Smooth muscle cell (in vitro differentiated cells): ENCODE measurements around the gene PRKN. TPM values are rescaled to one million over a fixed set of nuclear protein-coding genes. Genes with fewer than 3 reads are reported as not detected.

Source experiments
- DNase-seq: peaks from one replicate; lab custom pipeline; 2025; ENCODE audit not compliant: unreplicated experiment; lab: John Stamatoyannopoulos, UW
- H2AFZ ChIP-seq: fragments of 200-600 bp; sonication (generic); 2 replicates; pipeline ENCODE4 v1.6.0; 2016; ENCODE audit warnings: antibody characterized with exemption, low read depth, mild to moderate bottlenecking
- H3F3A ChIP-seq: fragments of 200-600 bp; sonication (generic); 2 replicates; pipeline ENCODE4 v1.6.0; 2017; ENCODE audit warnings: antibody characterized with exemption, low read depth
- H3K27ac ChIP-seq: fragments of 200-600 bp; sonication (generic); 2 replicates; pipeline ENCODE4 v1.5.1; 2016; ENCODE audit warnings: low read depth, mild to moderate bottlenecking
- H3K27me3 ChIP-seq: fragments of 200-600 bp; sonication (generic); 2 replicates; pipeline ENCODE4 v1.6.1; 2016; ENCODE audit warnings: low read depth, mild to moderate bottlenecking
- H3K36me3 ChIP-seq: fragments of 200-600 bp; sonication (generic); 2 replicates; pipeline ENCODE4 v1.5.1; 2016; ENCODE audit warnings: low read depth
- H3K4me1 ChIP-seq: fragments of 200-600 bp; sonication (generic); 2 replicates; pipeline ENCODE4 v1.5.1; 2016; ENCODE audit warnings: low read depth
- H3K4me2 ChIP-seq: fragments of 200-600 bp; sonication (generic); 2 replicates; pipeline ENCODE4 v1.6.0; 2016; ENCODE audit warnings: mild to moderate bottlenecking
- H3K4me3 ChIP-seq: fragments of 200-600 bp; sonication (generic); 2 replicates; pipeline ENCODE4 v1.5.1; 2016; ENCODE audit warnings: mild to moderate bottlenecking
- H3K79me2 ChIP-seq: fragments of 200-600 bp; sonication (generic); 2 replicates; pipeline ENCODE4 v1.6.0; 2016; ENCODE audit warnings: low read depth, mild to moderate bottlenecking
- H3K9ac ChIP-seq: fragments of 200-600 bp; sonication (generic); 2 replicates; pipeline ENCODE4 v1.6.0; 2016; ENCODE audit warnings: low read depth
- H3K9me3 ChIP-seq: fragments of 200-600 bp; sonication (generic); replicated peaks from 2 replicates; pipeline ENCODE4 v1.5.1; 2016; ENCODE audit warnings: low read depth
- H4K20me1 ChIP-seq: fragments of 200-600 bp; sonication (generic); 2 replicates; pipeline ENCODE4 v1.6.0; 2016; ENCODE audit warnings: low read depth
- CTCF ChIP-seq: fragments of 200-600 bp; sonication (generic); IDR thresholded peaks from 2 replicates; pipeline ENCODE4 v1.5.1; 2017; ENCODE audit warnings: borderline replicate concordance, mild to moderate bottlenecking, antibody characterized with exemption; ENCODE audit not compliant: insufficient read depth, poor library complexity, severe bottlenecking
- WGBS: methylation state at CpG from one replicate; pipeline ENCODE4 v1.1.7; 2016; ENCODE audit warnings: low lambda C conversion rate; 5-methylcytosine and 5-hydroxymethylcytosine counted together
- polyA plus RNA-seq: library from polyadenylated mRNA; unstranded; fragments of >200 nt; fragmentation: Nextera tagmentation; extraction: Ambion mirVana; gene quantifications from 2 replicates; pipeline ENCODE4 v1.2.1, GENCODE V29; 2016
- total RNA-seq: library from RNA; depleted of rRNA; stranded (reverse); fragments of >200 nt; gene quantifications from 2 replicates; pipeline ENCODE4 v1.2.3, GENCODE V29; 2014

The PRKN gene
- total and polyA plus RNA-seq, 2 experiments from 2014 or later, result 0.81 to 5.1 TPM

- TF ChIP-seq CTCF, result no peak
- DNase-seq, result no peak
- WGBS, result 94% methylated on average over 2 of the region's 2 CpGs
- Histone ChIP-seq H4K20me1 (no peaks in the 10 kb centered on the region), H3K4me2 (no peak overlapping the region), H3K4me1 (no peaks in the 10 kb centered on the region), H3K27me3 (no peaks in the 10 kb centered on the region), H2AFZ (no peak overlapping the region), H3K4me3 (no peak overlapping the region), H3K79me2 (no peaks in the 10 kb centered on the region), H3K27ac (no peak overlapping the region), H3F3A (no peaks in the 10 kb centered on the region), H3K9ac (no peak overlapping the region), H3K9me3 (no peaks in the 10 kb centered on the region), H3K36me3 (no peaks in the 10 kb centered on the region)
Observed at GRCh38 chr6:161347125-161347524, 1380.4 kb downstream of the PRKN start.

DNA sequence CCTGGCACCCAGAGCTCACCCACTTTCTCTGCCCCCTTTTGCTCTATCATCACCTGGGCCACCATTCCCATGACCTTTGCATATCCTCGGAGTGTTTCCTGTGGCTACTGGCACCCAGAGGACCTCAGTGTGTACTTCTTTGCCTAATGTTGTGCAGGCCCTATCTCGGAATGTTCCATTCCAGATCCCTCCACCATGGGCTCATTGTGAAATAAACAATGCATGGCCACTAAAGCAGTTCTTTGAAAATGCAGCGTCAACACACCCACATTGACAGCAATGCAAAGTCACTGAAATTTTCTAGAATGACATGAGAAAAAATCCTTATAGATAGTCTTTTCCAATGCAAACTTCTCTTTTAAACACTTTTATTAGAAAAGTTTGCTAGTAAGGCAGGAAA, 1380.8 kb downstream of the PRKN start:
- no peak overlapping the region for H3K4me3 ChIP-seq
- no peaks in the 10 kb centered on the region for H3K4me1 ChIP-seq
- H3K9ac ChIP-seq, result no peak overlapping the region
- no peak overlapping the region for H3K27ac ChIP-seq
- H3K4me2 ChIP-seq, result no peak overlapping the region
- no peaks in the 10 kb centered on the region for H3K79me2 ChIP-seq
- H4K20me1 ChIP-seq, result no peaks in the 10 kb centered on the region
- TF ChIP-seq CTCF, result no peak
- no peak overlapping the region for H2AFZ ChIP-seq
- no peaks in the 10 kb centered on the region for H3K36me3 ChIP-seq
- no peaks in the 10 kb centered on the region for H3K27me3 ChIP-seq
- no peaks in the 10 kb centered on the region for H3F3A ChIP-seq
- 70% methylated on average over 3 of the region's 3 CpGs for WGBS
- H3K9me3 ChIP-seq, result no peaks in the 10 kb centered on the region
- DNase-seq, result no peak

- TF ChIP-seq CTCF, result no peak
- H3K4me2 ChIP-seq, result no peak overlapping the region
- no peaks in the 10 kb centered on the region for H3F3A ChIP-seq
- no peaks in the 10 kb centered on the region for H3K79me2 ChIP-seq
- no peaks in the 10 kb centered on the region for H3K27me3 ChIP-seq
- H2AFZ ChIP-seq, result no peak overlapping the region
- 88% methylated on average over 3 of the region's 3 CpGs for WGBS
- no peaks in the 10 kb centered on the region for H3K4me1 ChIP-seq
- H4K20me1 ChIP-seq, result no peaks in the 10 kb centered on the region
- H3K27ac ChIP-seq, result no peak overlapping the region
- H3K36me3 ChIP-seq, result no peaks in the 10 kb centered on the region
- no peak for DNase-seq
- no peak overlapping the region for H3K9ac ChIP-seq
- H3K9me3 ChIP-seq, result no peaks in the 10 kb centered on the region
- no peak overlapping the region for H3K4me3 ChIP-seq
Observed at GRCh38 chr6:161344626-161345025, 1382.9 kb downstream of the PRKN start.

- no peak for TF ChIP-seq CTCF
- no peak overlapping the region for H3K27ac ChIP-seq
- H3K9me3 ChIP-seq, result no peaks in the 10 kb centered on the region
- no peaks in the 10 kb centered on the region for H4K20me1 ChIP-seq
- H3K36me3 ChIP-seq, result no peaks in the 10 kb centered on the region
- H3K4me1 ChIP-seq, result no peaks in the 10 kb centered on the region
- no peak overlapping the region for H2AFZ ChIP-seq
- no peaks in the 10 kb centered on the region for H3F3A ChIP-seq
- H3K9ac ChIP-seq, result no peak overlapping the region
- H3K4me3 ChIP-seq, result no peak overlapping the region
- H3K79me2 ChIP-seq, result no peaks in the 10 kb centered on the region
- H3K4me2 ChIP-seq, result no peak overlapping the region
- 60% methylated on average over 3 of the region's 3 CpGs for WGBS
- no peak for DNase-seq
- no peaks in the 10 kb centered on the region for H3K27me3 ChIP-seq
Observed at GRCh38 chr6:161342039-161342438, 1385.5 kb downstream of the PRKN start.
